CD4-positive, alpha-beta T cell (primary cell): Measurements from ENCODE around the gene FAM98C. TPM values are rescaled to one million over a fixed set of nuclear protein-coding genes. Genes with fewer than 3 reads are reported as not detected.
A peak's percentile ranks its signal among the peaks of the same experiment; 100 is the strongest.

Experiments used
- ATAC-seq: fragments of 200-7000 bp; cut with Tn5 transposase; one replicate; pipeline ENCODE4 v1.10.0; 2022; ENCODE audit warnings: mild to moderate bottlenecking; ENCODE audit not compliant: poor library complexity
- CTCF ChIA-PET: fragments of 350-600 bp; sonication (Branson Sonifier 250); formaldehyde crosslinking; loops from one replicate; lab custom pipeline; 2021; ENCODE audit warnings: antibody characterized with exemption, inconsistent platforms; lab: Charles Lee
- POLR2A ChIA-PET: fragments of 350-600 bp; sonication (Branson Sonifier 250); formaldehyde crosslinking; loops from one replicate; lab custom pipeline; 2021; ENCODE audit warnings: antibody characterized with exemption, inconsistent platforms; lab: Charles Lee
- DNase-seq, 14 experiments: peaks; one replicate each; pipeline ENCODE4 v3.0.0-alpha.2; 2013 to 2020; ENCODE audit warnings: mixed read lengths in 2 of 14
- H3K27ac ChIP-seq, 2 donors: one replicate each; pipeline versions ENCODE4 v1.5.1 to v1.7.0; 2013; ENCODE audit warnings: low read length in 2 of 2, low read depth in 1 of 2, mild to moderate bottlenecking in 1 of 2
- H3K27me3 ChIP-seq, 2 experiments: 1 replicate in 1 of 2; 2 replicates in 1 of 2; pipeline versions ENCODE4 v1.6.1 to v1.7.0; 2013; ENCODE audit warnings: low read length in 2 of 2, control low read depth in 1 of 2, mild to moderate bottlenecking in 1 of 2, moderate library complexity in 1 of 2; ENCODE audit not compliant: insufficient read depth in 2 of 2, control insufficient read depth in 1 of 2
- H3K36me3 ChIP-seq: one replicate; pipeline ENCODE4 v1.6.1; 2013; ENCODE audit warnings: low read length, control low read depth; ENCODE audit not compliant: insufficient read depth
- H3K4me1 ChIP-seq: one replicate; pipeline ENCODE4 v1.6.1; 2013; ENCODE audit warnings: low read length, control low read depth; ENCODE audit not compliant: insufficient read depth
- H3K4me3 ChIP-seq: one replicate; pipeline ENCODE4 v1.5.1; 2013; ENCODE audit warnings: mild to moderate bottlenecking, low read length, moderate library complexity
- H3K9me3 ChIP-seq, 2 experiments: 1 replicate in 1 of 2; 2 replicates in 1 of 2; pipeline versions ENCODE4 v1.6.1 to v1.7.0; 2013; ENCODE audit warnings: low read length in 2 of 2, mild to moderate bottlenecking in 2 of 2, control low read depth in 1 of 2, moderate library complexity in 1 of 2; ENCODE audit not compliant: control insufficient read depth in 1 of 2, insufficient read depth in 1 of 2
- H3K27ac Mint-ChIP-seq: one replicate; pipeline ENCODE4 v1.8.0; 2020; ENCODE audit warnings: mixed read lengths
- H3K27me3 Mint-ChIP-seq: one replicate; pipeline ENCODE4 v1.8.0; 2021; ENCODE audit warnings: mixed read lengths
- H3K36me3 Mint-ChIP-seq: one replicate; pipeline ENCODE4 v1.8.0; 2021; ENCODE audit warnings: low read depth, mixed read lengths
- H3K4me1 Mint-ChIP-seq: one replicate; pipeline ENCODE4 v1.8.0; 2021; ENCODE audit warnings: low read depth, mixed read lengths
- H3K4me3 Mint-ChIP-seq: one replicate; pipeline ENCODE4 v1.8.0; 2020; ENCODE audit warnings: mild to moderate bottlenecking, mixed read lengths
- H3K9me3 Mint-ChIP-seq: one replicate; pipeline ENCODE4 v1.8.0; 2020; ENCODE audit warnings: mixed read lengths
- CTCF ChIP-seq: fragments of 200-600 bp; IDR thresholded peaks from one replicate; pipeline ENCODE4 v1.8.0; 2022; ENCODE audit warnings: antibody characterized with exemption, mild to moderate bottlenecking
- intact Hi-C, 2 experiments: fragments of 100-400 bp; cut with DNase I in 1 of 2; cut with micrococcal nuclease in 1 of 2; formaldehyde crosslinking; loops; one replicate each; pipeline versions ENCODE4 v1.15.1 to v1.9.0; 2023 to 2025; cut with DNase I, micrococcal nuclease
- total RNA-seq, 174 experiments: library from RNA in 2 of 174; stranded (reverse) in 2 of 174; gene quantifications; one replicate each; pipeline ENCODE4 v1.2.3 and lab custom pipeline; 2021 to 2026

The FAM98C gene
- total RNA-seq, 2 experiments from 2014 or later = 33.2 to 36.1 TPM

- Histone ChIP-seq H3K36me3 (peaks cover 27% of the 10 kb centered on the region), H3K9me3 (no peaks in the 10 kb centered on the region), H3K27ac (peak overlapping the region; percentile 77 to 89), H3K4me3 (peak overlapping the region; percentile 93), H3K4me1 (peaks cover 34% of the 10 kb centered on the region), H3K27me3 (no peaks in the 10 kb centered on the region)
- DNase-seq (no peak), ATAC-seq (no peak)
- Mint-ChIP-seq H3K9me3 (no peaks in the 10 kb centered on the region), H3K27me3 (peaks cover 6% of the 10 kb centered on the region), H3K4me1 (peaks cover 30% of the 10 kb centered on the region), H3K4me3 (peak overlapping the region; percentile 99), H3K36me3 (peaks cover 48% of the 10 kb centered on the region), H3K27ac (peak overlapping the region; percentile 89)
- TF ChIP-seq CTCF = no peak
- CTCF ChIA-PET = interaction anchor here (1.2 to 2.5 kb wide), 5 partner anchors 13 to 468 kb away, joined by 5 to 36 read pairs (median 11); partner anchors contain the start of genes CATSPERG, FAM98C, GGN and SIPA1L3
- intact Hi-C loops = loop anchor here in 1 of 2 experiments (1.0 to 2.0 kb wide), 4 partner anchors 14 to 468 kb away; partner anchors contain the start of genes FAM98C, GGN, SIPA1L3 and SPRED3
- POLR2A ChIA-PET = interaction anchor here (1.2 to 2.1 kb wide), 16 partner anchors 10 to 1297 kb away, joined by 3 to 73 read pairs (median 12); partner anchors contain the start of genes CATSPERG, ECH1, FAM98C and GGN
These were observed 27.8 kb upstream of the FAM98C start for GRCh38 chr19:38375098-38375493.

GRCh38 chr19:38375748-38376147 lies 27.1 kb upstream of the FAM98C start:
- H3K27ac Mint-ChIP-seq = peak overlapping the region; percentile 89
- no peak for TF ChIP-seq CTCF
- H3K27ac ChIP-seq = no peak overlapping the region

GRCh38 chr19:38376576-38376975 lies 26.3 kb upstream of the FAM98C start:
- H3K9me3 Mint-ChIP-seq = no peaks in the 10 kb centered on the region
- Histone ChIP-seq H3K27ac (no peak overlapping the region), H3K27me3 (no peaks in the 10 kb centered on the region), H3K4me3 (no peak overlapping the region), H3K9me3 (no peaks in the 10 kb centered on the region), H3K36me3 (peaks cover 41% of the 10 kb centered on the region), H3K4me1 (peaks cover 34% of the 10 kb centered on the region)
- intact Hi-C loops = no loop called here
- peaks cover 3% of the 10 kb centered on the region for H3K27me3 Mint-ChIP-seq
- ATAC-seq (no peak), DNase-seq (no peak)
- H3K27ac Mint-ChIP-seq = peak overlapping the region; percentile 69
- CTCF ChIA-PET = no interaction called here
- peaks cover 63% of the 10 kb centered on the region for H3K36me3 Mint-ChIP-seq
- H3K4me3 Mint-ChIP-seq = peak overlapping the region; percentile 78
- H3K4me1 Mint-ChIP-seq = peaks cover 30% of the 10 kb centered on the region
- no peak for TF ChIP-seq CTCF
- POLR2A ChIA-PET = interaction anchor here (1.3 to 1.4 kb wide), 2 partner anchors 11 to 26 kb away, joined by 5 to 9 read pairs; partner anchors contain the start of genes FAM98C and GGN

More at GRCh38 chr19:38375748-38376147, 27.1 kb upstream of the FAM98C start:
- peaks cover 5% of the 10 kb centered on the region for H3K27me3 Mint-ChIP-seq
- H3K4me3 ChIP-seq = peak overlapping the region; percentile 93
- no peaks in the 10 kb centered on the region for H3K9me3 Mint-ChIP-seq
- intact Hi-C loops = loop anchor here in 1 of 2 experiments (1.0 to 2.0 kb wide), 4 partner anchors 13 to 469 kb away; partner anchors contain the start of genes FAM98C, GGN, SIPA1L3 and SPRED3
- DNase-seq (no peak), ATAC-seq (no peak)
- peak overlapping the region; percentile 99 for H3K4me3 Mint-ChIP-seq
- no peaks in the 10 kb centered on the region for H3K27me3 ChIP-seq
- H3K36me3 Mint-ChIP-seq = peaks cover 54% of the 10 kb centered on the region
- ChIA-PET POLR2A (interaction anchor here (0.8 to 1.8 kb wide), 5 partner anchors 12 to 1060 kb away, joined by 3 to 9 read pairs (median 5); partner anchors contain the start of genes EIF3K, FAM98C, GGN and RPS16), CTCF (interaction anchor here (2.5 kb wide), 1 partner anchor 27 kb away, joined by 36 read pairs; the partner anchor contains the start of gene FAM98C)
- H3K9me3 ChIP-seq = no peaks in the 10 kb centered on the region
- peaks cover 30% of the 10 kb centered on the region for H3K4me1 Mint-ChIP-seq
- H3K36me3 ChIP-seq = peaks cover 33% of the 10 kb centered on the region
- H3K4me1 ChIP-seq = peaks cover 34% of the 10 kb centered on the region
